Measurements from ENCODE around the gene GNA12.

- TF ChIP-seq CTCF (IDR thresholded peaks at IDR 0.05) (no peak), POLR2A (IDR thresholded peaks at IDR 0.05) (no peak)
Measured at GRCh38 chr7:2805213-2805944, 38.7 kb downstream of the GNA12 start.
